Activated T-cell treated with anti-CD3 and anti-CD28 coated beads, Interleukin-2, amount 50 U/mL, for 1 hour (primary cell): ENCODE measurements around the gene UNG.
"Not testable (repeated sequence)": the region's sequence is repeated elsewhere in the genome, so short reads cannot be mapped to it uniquely, and the experiment has no call there.

Experiments
- DNase-seq: peaks from one replicate; pipeline ENCODE4 v3.0.0-alpha.2; 2020

Gene UNG

DNA sequence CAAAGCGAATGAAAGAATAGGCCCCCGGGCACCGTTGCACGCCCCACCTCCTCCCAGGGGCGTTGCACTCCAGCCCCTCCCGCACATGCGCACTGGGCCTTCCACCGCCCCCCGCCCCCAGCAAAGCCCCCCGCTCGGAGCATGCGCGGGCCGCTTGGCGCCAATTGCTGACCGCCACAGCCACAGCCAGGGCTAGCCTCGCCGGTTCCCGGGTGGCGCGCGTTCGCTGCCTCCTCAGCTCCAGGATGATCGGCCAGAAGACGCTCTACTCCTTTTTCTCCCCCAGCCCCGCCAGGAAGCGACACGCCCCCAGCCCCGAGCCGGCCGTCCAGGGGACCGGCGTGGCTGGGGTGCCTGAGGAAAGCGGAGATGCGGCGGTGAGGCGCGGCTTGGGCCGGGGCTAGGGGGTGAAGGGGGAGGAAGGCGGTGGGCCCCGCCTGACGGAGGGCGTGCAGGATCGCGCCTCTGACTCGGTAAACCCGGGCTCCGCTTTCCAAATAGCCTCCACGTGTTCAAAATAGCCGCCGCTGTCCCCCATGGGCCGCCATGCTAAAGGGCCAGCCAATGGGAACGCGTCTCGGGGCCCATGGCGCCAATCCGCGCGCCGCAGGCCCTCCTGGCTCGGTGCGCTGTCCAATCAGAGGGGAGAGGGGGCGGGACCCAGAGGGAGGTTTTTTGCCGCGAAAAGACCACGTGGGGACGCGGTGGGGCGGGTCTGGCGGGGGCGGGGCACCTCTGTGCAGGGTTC, at the start of gene UNG:
UNG (plus strand) TSS at position 163 of the 748 bp plus-strand sequence; CDS start at position 246, 83 bp downstream.
- DNase-seq, result peak; percentile 96

DNA sequence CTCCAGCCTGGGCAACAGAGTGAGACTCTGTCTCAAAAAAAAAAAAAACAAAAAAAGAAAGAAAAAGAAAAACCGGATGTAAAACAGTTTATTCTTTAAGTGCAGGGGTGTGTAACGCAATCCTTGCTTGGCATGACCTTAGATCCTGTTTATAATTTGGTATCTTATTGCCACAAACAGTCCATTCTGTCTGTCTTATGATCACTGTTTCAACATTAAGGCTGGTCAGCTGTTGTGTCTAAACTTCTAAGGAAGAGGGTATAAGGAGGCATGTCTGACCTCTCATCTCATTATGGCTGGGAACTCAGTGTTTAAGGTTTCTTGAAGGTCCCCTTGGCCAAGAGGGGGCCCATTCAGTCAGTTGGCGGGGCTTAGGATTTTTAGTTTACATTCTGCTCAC, 48.7 kb upstream of the UNG start:
- DNase-seq, result not testable (repeated sequence)

DNA sequence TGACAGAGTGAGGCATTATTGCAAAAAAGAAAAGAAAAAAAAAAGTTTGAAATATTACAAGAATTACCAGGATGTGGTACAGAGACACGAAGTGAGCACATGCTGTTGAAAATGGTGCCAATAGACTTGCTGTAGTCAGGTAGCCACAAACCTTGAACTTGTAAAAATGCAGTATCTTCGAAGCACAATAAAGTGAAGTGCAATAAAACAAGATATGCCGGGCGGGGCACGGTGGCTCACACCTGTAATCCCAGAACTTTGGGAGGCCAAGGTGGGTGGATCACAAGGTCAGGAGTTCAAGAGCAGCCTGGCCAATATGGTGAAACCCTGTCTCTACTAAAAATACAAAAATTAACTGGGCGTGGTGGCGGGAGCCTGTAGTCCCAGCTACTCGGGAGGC, 47.6 kb upstream of the UNG start:
- DNase-seq, result not testable (repeated sequence)

- DNase-seq, result no peak
Observed at GRCh38 chr12:109052097-109052413, 45.3 kb upstream of the UNG start.

DNA sequence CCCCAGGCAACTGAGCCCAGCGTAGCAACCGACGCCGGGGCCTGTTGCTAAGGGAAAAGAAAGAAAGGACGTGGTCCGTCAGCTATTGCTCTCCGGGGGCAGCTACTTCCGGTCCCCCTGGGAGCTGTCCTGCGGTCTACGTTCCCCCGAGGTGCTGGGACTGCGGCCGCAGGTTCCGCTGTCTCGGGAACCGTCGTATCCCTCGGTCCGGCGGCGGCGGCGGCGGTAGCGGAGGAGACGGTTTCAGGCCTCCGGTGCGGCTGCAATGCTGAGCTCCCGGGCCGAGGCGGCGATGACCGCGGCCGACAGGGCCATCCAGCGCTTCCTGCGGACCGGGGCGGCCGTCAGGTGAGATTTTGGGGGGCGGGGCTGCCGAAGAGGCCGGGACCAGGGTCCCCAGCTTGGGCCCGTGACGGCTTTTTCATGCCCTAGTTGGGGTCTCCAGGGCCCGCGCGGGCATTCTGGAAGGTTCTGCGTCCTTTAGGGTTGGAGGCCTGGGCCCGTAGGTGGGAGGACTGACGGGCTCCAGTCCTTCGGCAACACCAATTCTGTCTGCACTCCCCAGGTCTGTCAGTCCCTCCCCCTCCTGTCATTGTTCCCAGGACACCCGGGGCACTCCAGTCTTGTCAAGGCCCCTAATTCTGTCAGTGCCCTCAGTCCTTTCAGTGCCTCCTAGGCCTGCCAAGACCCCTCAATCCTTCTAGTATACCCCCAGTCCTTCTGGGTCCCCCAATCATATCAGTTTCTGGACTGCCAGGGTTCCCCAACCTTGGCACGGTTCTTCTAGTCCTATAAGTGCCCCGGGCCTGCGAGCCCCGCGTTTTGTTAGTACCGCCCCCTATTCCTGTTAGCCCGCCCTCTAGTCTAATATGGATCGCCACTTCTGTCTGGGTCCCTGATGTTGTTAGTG, 44.7 kb upstream of the UNG start, which contains the start of gene USP30:
USP30 (plus strand) TSS at position 163 of the 910 bp plus-strand sequence; CDS start at position 266, 103 bp downstream.
- peak; percentile 88 for DNase-seq

DNA sequence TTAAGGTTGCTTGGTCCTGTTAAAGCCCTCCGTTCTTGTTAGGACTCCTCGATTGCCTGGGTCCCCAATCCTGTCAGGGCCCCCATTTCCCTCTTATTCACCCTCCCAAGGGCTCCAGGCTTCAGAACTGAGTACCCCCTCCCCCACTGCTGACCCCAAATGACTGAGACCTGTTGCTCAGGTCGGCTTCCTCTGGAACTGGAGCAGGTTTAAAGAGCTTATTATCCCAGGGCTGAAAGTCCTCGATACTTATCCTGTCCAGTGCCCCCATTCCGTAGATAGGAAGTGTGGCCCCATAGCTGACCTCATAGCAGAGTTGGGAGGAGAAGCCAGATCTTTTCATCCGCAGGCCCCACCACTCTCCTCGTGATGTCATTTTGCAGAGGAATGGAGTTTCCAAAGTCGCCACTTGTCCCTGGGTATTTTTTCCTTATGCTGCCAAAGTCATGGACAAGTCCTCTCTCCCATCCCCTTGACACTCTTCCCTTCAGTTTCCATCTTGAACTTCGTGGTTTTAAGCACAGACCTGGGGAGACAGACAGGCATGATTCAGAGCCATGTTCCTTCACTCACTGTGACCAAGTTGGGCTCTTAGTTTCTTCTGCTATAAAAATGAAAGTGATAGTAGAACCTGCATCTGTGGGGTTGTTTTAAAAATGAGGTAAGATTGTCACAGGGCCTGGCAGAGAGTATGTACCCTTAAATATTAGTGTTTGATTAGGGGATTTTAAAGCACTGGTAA, 43.8 kb upstream of the UNG start:
- DNase-seq, result no peak

GRCh38 chr12:109054124-109054513, 43.3 kb upstream of the UNG start:
- not testable (repeated sequence) for DNase-seq

- no peak for DNase-seq
Observed at GRCh38 chr12:109054520-109054919, 42.9 kb upstream of the UNG start.

GRCh38 chr12:109056891-109057290, 40.5 kb upstream of the UNG start:
- DNase-seq, result no peak

- no peak for DNase-seq
Observed at GRCh38 chr12:109057376-109057775, 40.0 kb upstream of the UNG start.

GRCh38 chr12:109058773-109059172, 38.6 kb upstream of the UNG start:
- no peak for DNase-seq

- no peak for DNase-seq
Observed at GRCh38 chr12:109064143-109064542, 33.3 kb upstream of the UNG start.

- DNase-seq, result no peak
Observed at GRCh38 chr12:109065154-109065852, 32.1 kb upstream of the UNG start.

- DNase-seq, result no peak
Observed at GRCh38 chr12:109065853-109066193, 31.6 kb upstream of the UNG start.

DNA sequence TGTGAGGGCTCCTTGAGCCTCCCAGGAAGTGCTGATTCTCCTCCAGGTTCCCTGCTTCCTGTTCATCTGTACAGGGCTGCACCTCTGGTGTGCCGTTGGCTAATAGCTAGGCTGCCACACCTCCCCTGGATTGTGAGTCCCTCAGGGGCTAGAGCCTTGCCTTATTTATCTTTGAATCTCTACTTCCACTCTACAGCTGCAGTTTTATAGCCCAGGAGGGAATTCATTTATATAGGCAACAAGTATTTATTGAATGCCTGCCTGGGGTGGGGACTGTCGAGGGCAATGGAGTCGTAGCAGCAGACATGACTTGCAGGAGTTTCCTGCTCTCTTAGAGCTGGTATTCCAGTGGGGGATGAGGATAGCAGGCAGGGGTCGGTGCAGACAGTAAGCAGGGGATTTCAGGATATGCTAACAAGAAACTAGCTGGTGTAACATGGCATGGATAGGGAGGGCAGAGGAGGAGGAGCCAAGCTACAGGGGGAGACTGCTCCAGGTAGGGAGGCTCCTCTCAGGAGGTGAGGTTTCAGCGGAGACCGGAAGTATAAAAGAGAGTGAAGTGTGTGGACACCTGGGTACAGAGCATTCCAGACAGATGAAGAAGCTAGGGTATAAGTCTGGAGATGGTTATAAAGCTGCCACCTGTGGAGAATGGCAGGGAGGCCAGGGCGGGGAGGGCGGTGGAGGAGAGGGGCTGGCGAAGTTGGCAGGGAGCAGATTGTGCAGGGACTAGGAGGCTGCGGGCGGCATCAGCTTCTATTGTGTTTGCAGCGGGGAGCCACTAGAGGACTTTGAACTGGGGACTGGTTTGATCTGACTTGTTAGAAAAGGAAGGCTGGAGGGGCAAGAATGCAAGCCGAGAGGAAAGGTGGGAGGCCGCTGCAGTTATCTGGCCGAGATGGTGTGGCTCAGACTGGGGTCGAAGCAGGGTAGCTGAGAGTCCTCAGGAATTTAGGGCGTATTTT, 27.8 kb upstream of the UNG start:
- DNase-seq, result no peak

DNA sequence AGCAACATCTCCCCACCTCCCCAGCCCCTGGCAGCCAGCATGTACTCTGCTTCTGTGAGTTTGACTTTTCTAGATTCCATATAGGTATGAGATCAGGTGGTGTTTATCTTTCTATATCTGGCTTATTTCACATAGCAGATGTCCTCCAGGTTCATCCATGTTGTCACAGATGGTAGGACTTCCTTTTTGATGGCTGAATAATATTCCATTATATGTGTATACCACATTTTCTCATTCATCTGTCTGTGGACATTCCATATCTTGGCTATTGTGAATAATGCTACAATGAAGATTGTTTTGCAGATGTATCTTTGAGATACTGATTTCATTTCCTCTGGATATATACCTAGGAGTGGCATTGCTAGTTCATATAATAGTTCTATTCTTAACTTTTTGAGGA, 22.5 kb upstream of the UNG start:
- no peak for DNase-seq

DNA sequence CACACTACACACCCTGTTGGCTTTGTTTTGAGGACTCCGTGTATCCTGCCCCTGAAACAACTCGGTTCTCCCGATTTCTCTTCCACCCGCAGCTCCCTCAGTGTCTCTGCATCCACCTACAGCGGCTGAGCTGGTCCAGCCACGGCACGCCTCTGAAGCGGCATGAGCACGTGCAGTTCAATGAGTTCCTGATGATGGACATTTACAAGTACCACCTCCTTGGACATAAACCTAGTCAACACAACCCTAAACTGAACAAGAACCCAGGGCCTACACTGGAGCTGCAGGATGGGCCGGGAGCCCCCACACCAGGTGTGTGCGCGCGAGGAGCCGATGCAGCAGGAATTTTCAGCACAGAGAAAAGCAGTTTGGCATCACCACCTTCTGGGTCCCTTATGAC, 14.6 kb upstream of the UNG start:
- DNase-seq, result no peak

- no peak for DNase-seq
Observed at GRCh38 chr12:109084425-109084824, 13.0 kb upstream of the UNG start.

GRCh38 chr12:109085590-109085989, 11.8 kb upstream of the UNG start:
- DNase-seq, result no peak

- DNase-seq, result no peak
Observed at GRCh38 chr12:109087250-109087649, 10.1 kb upstream of the UNG start.

GRCh38 chr12:109088818-109089217, 8.6 kb upstream of the UNG start:
- DNase-seq, result no peak

- no peak for DNase-seq
Observed at GRCh38 chr12:109089683-109090082, 7.7 kb upstream of the UNG start.
